Activated CD8-positive, alpha-beta memory T cell treated with anti-CD3 and anti-CD28 coated beads for 4 hours (primary cell): Measurements from ENCODE around the gene KIR2DL1.
"Not testable (repeated sequence)": the region's sequence is repeated elsewhere in the genome, so short reads cannot be mapped to it uniquely, and the experiment has no call there.

Source experiments
- DNase-seq, 2 donors: peaks; one replicate each; pipeline ENCODE4 v3.0.0-alpha.2; 2020; ENCODE audit warnings: low read depth in 2 of 2

Gene KIR2DL1

GRCh38 chr19:54817670-54818536 lies 48.3 kb downstream of the KIR2DL1 start:
- no peak for DNase-seq

GRCh38 chr19:54824416-54824815 lies 54.8 kb downstream of the KIR2DL1 start:
- not testable (repeated sequence) for DNase-seq

- not testable (repeated sequence) for DNase-seq
Measured at GRCh38 chr19:54825326-54825725, 55.7 kb downstream of the KIR2DL1 start.

- DNase-seq: not testable (repeated sequence)
Measured at GRCh38 chr19:54828064-54828463, 58.5 kb downstream of the KIR2DL1 start.

- not testable (repeated sequence) for DNase-seq
Measured at GRCh38 chr19:54832496-54832895, 62.9 kb downstream of the KIR2DL1 start, which contains the start of gene KIR2DS4. Gene KIR2DS4 (plus strand): TSS chr19:54832676.
